Activated naive CD4-positive, alpha-beta T cell treated with anti-CD3 and anti-CD28 coated beads, Interleukin-2, amount 50 U/mL, for 72 hours (primary cell): Measurements from ENCODE around the gene ICAM4. TPM values are rescaled to one million over a fixed set of nuclear protein-coding genes. Genes with fewer than 3 reads are reported as not detected.
"Not testable (repeated sequence)": the region's sequence is repeated elsewhere in the genome, so short reads cannot be mapped to it uniquely, and the experiment has no call there.

ENCODE experiments used
- ATAC-seq, 2 donors: fragments of 150-1000 bp; cut with Tn5 transposase; 2 replicates each; pipeline ENCODE4 v1.10.0; 2021; ENCODE audit warnings: mild to moderate bottlenecking in 2 of 2, moderate library complexity in 2 of 2
- DNase-seq, 2 donors: peaks; one replicate each; pipeline ENCODE4 v3.0.0; 2021 to 2022; ENCODE audit warnings: low spot score in 2 of 2
- H3K27ac Mint-ChIP-seq, 2 donors: one replicate each; pipeline ENCODE4 v1.8.0; 2022; ENCODE audit warnings: mild to moderate bottlenecking in 2 of 2, mixed read lengths in 2 of 2
- H3K36me3 Mint-ChIP-seq, 2 donors: one replicate each; pipeline ENCODE4 v1.8.0; 2022; ENCODE audit warnings: mixed read lengths in 2 of 2
- H3K9me3 Mint-ChIP-seq, 2 donors: one replicate each; pipeline ENCODE4 v1.8.0; 2022; ENCODE audit warnings: mixed read lengths in 2 of 2
- total RNA-seq, 2 donors: library from RNA; stranded (reverse); gene quantifications; one replicate each; pipeline ENCODE4 v1.2.3, GENCODE V29; 2022

The ICAM4 gene
- under 1 TPM; 0.43 to 0.66 TPM for total RNA-seq

GRCh38 chr19:10286803-10287737 lies at the start of gene ICAM4:
TSS of gene ICAM4 (plus strand) at chr19:10286955. CDS start at chr19:10287013, 58 bp downstream.
- no peaks in the 10 kb centered on the region for H3K9me3 Mint-ChIP-seq
- DNase-seq = peak in 1 of 2 donors; percentile 42
- peak within 1 kb of the TSS in 1 of 2 donors; percentile 50 for H3K27ac Mint-ChIP-seq
- peak; percentile 22 to 37 for ATAC-seq
- H3K36me3 Mint-ChIP-seq = peaks cover 8 to 12% of the 10 kb centered on the region in 2 donors

GRCh38 chr19:10237702-10238101 lies 49.1 kb upstream of the ICAM4 start:
- H3K27ac Mint-ChIP-seq = peak overlapping the region in 1 of 2 donors; percentile 72
- H3K9me3 Mint-ChIP-seq = no peaks in the 10 kb centered on the region
- peaks cover 0 to 6% of the 10 kb centered on the region in 2 donors for H3K36me3 Mint-ChIP-seq
- DNase-seq (no peak), ATAC-seq (no peak)

GRCh38 chr19:10238172-10238783 lies 48.5 kb upstream of the ICAM4 start:
- ATAC-seq (peak in 1 of 2 donors; percentile 37), DNase-seq (no peak)
- Mint-ChIP-seq H3K9me3 (no peaks in the 10 kb centered on the region), H3K36me3 (peaks cover 0 to 6% of the 10 kb centered on the region in 2 donors), H3K27ac (peak overlapping the region in 1 of 2 donors; percentile 72)

- peak in 1 of 2 donors; percentile 39 for ATAC-seq
- not testable (repeated sequence) for DNase-seq, H3K9me3 Mint-ChIP-seq
These were observed 44.8 kb upstream of the ICAM4 start for GRCh38 chr19:10241826-10242449.

GRCh38 chr19:10243606-10244005 lies 43.1 kb upstream of the ICAM4 start:
- Mint-ChIP-seq H3K36me3 (no peaks in the 10 kb centered on the region), H3K9me3 (no peaks in the 10 kb centered on the region), H3K27ac (no peak overlapping the region)
- no peak for DNase-seq
- no peak for ATAC-seq

More at GRCh38 chr19:10241826-10242449, 44.8 kb upstream of the ICAM4 start:
- H3K36me3 Mint-ChIP-seq, H3K27ac Mint-ChIP-seq: not testable (repeated sequence)

- ATAC-seq (no peak), DNase-seq (no peak)
- Mint-ChIP-seq H3K36me3 (no peaks in the 10 kb centered on the region), H3K27ac (no peak overlapping the region), H3K9me3 (no peaks in the 10 kb centered on the region)
These were observed 41.4 kb upstream of the ICAM4 start for GRCh38 chr19:10245189-10245939.

GRCh38 chr19:10246511-10246910 lies 40.2 kb upstream of the ICAM4 start:
- Mint-ChIP-seq H3K9me3 (no peaks in the 10 kb centered on the region), H3K27ac (no peak overlapping the region), H3K36me3 (no peaks in the 10 kb centered on the region)
- DNase-seq (no peak), ATAC-seq (no peak)

GRCh38 chr19:10251792-10252694 lies 34.7 kb upstream of the ICAM4 start, which contains the start of gene MRPL4:
TSS of gene MRPL4 (plus strand) at chr19:10252214. CDS start at chr19:10252254, 40 bp downstream.
- peak; percentile 97 for ATAC-seq
- H3K36me3 Mint-ChIP-seq = peaks cover 16 to 28% of the 10 kb centered on the region in 2 donors
- H3K9me3 Mint-ChIP-seq = no peaks in the 10 kb centered on the region
- DNase-seq = peak; percentile 92 to 96
- peak within 1 kb of the TSS; percentile 95 to 97 for H3K27ac Mint-ChIP-seq

GRCh38 chr19:10252707-10253106 lies 34.0 kb upstream of the ICAM4 start:
- peak overlapping the region; percentile 95 to 97 for H3K27ac Mint-ChIP-seq
- peaks cover 21 to 34% of the 10 kb centered on the region in 2 donors for H3K36me3 Mint-ChIP-seq
- no peaks in the 10 kb centered on the region for H3K9me3 Mint-ChIP-seq
- DNase-seq = no peak
- no peak for ATAC-seq

- ATAC-seq (no peak), DNase-seq (no peak)
- Mint-ChIP-seq H3K9me3 (no peaks in the 10 kb centered on the region), H3K36me3 (peaks cover 21 to 38% of the 10 kb centered on the region in 2 donors), H3K27ac (peak overlapping the region in 1 of 2 donors; percentile 75)
These were observed 32.5 kb upstream of the ICAM4 start for GRCh38 chr19:10254244-10254643.

GRCh38 chr19:10255358-10255757 lies 31.4 kb upstream of the ICAM4 start:
- Mint-ChIP-seq H3K9me3 (no peaks in the 10 kb centered on the region), H3K27ac (peak overlapping the region in 1 of 2 donors; percentile 75), H3K36me3 (peaks cover 21 to 38% of the 10 kb centered on the region in 2 donors)
- DNase-seq (no peak), ATAC-seq (no peak)

- ATAC-seq = no peak
- Mint-ChIP-seq H3K36me3 (peaks cover 21 to 38% of the 10 kb centered on the region in 2 donors), H3K27ac (no peak overlapping the region), H3K9me3 (no peaks in the 10 kb centered on the region)
- no peak for DNase-seq
These were observed 30.2 kb upstream of the ICAM4 start for GRCh38 chr19:10256551-10256950.

- Mint-ChIP-seq H3K9me3 (no peaks in the 10 kb centered on the region), H3K36me3 (peaks cover 17 to 34% of the 10 kb centered on the region in 2 donors), H3K27ac (peak overlapping the region in 1 of 2 donors; percentile 45)
- ATAC-seq (no peak), DNase-seq (no peak)
These were observed 29.7 kb upstream of the ICAM4 start for GRCh38 chr19:10256970-10257615.

- H3K27ac Mint-ChIP-seq = peak overlapping the region in 1 of 2 donors; percentile 81
- H3K36me3 Mint-ChIP-seq = peaks cover 13 to 24% of the 10 kb centered on the region in 2 donors
These were observed 28.6 kb upstream of the ICAM4 start for GRCh38 chr19:10258080-10258710.

More at GRCh38 chr19:10258080-10258710, 28.6 kb upstream of the ICAM4 start:
- DNase-seq = no peak
- no peaks in the 10 kb centered on the region for H3K9me3 Mint-ChIP-seq
- ATAC-seq = no peak
